ENCODE results near the gene ZNF224. TPM values are rescaled to one million over a fixed set of nuclear protein-coding genes. Genes with fewer than 3 reads are reported as not detected.

The ZNF224 gene
- total and polyA plus RNA-seq, 10 of the 15 experiments (the other 5 are each of a cell fraction or from before 2014, with no cell fraction given) = 6.8 to 39.4 (median 17.2) TPM

GRCh38 chr19:44071824-44072542, 22.2 kb upstream of the ZNF224 start, which contains the start of gene ZNF284 (continued):
- peak; percentile 1 for TF ChIP-seq USF1 (IDR thresholded peaks at IDR 0.05; ENCODE audit: borderline replicate concordance, extremely low read length, insufficient read depth, low read depth, low read length)
- no peak for TF ChIP-seq ZNF207 (IDR thresholded peaks at IDR 0.05; ENCODE audit: borderline replicate concordance)
- TF ChIP-seq TCF7 (IDR thresholded peaks at IDR 0.05; ENCODE audit: borderline replicate concordance) = no peak
- TF ChIP-seq, protein P1, sequence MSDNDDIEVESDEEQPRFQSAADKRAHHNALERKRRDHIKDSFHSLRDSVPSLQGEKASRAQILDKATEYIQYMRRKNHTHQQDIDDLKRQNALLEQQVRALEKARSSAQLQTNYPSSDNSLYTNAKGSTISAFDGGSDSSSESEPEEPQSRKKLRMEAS (IDR thresholded peaks at IDR 0.05; ENCODE audit: low read depth, low read length) = peak; percentile 65
- no peak for TF ChIP-seq ASH2L (IDR thresholded peaks at IDR 0.05; ENCODE audit: borderline replicate concordance, low read depth)
- no peak for TF ChIP-seq BACH1 (IDR thresholded peaks at IDR 0.05; ENCODE audit: borderline replicate concordance)
- TF ChIP-seq NRF1 (conservative IDR thresholded peaks at IDR 0.05; ENCODE audit: low read depth, low read length) = no peak
- TF ChIP-seq TBL1XR1 (IDR thresholded peaks at IDR 0.05; ENCODE audit: low read depth, low read length) = peak; percentile 43; the same call in 1 of the 2 replicates
- TF ChIP-seq CHD2 (IDR thresholded peaks at IDR 0.05; ENCODE audit: borderline replicate concordance, low read depth, low read length) = peak; percentile 64
- no peak for TF ChIP-seq MEF2B (IDR thresholded peaks at IDR 0.05; ENCODE audit: partially characterized antibody, poor library complexity, severe bottlenecking)
- TF ChIP-seq GATAD2B (conservative IDR thresholded peaks at IDR 0.05; ENCODE audit: low read depth) = 0 out of 2 replicates have a peak, but pooled peaks have one; percentile 32
- no peak for TF ChIP-seq SUPT20H (IDR thresholded peaks at IDR 0.05; ENCODE audit: borderline replicate concordance, control insufficient read depth, low read depth, low read length)
- peak; percentile 39; the same call in 1 of the 2 replicates for TF ChIP-seq YY1 (IDR thresholded peaks at IDR 0.05; ENCODE audit: low read depth, low read length)
- no peak for TF ChIP-seq STAT1 (conservative IDR thresholded peaks at IDR 0.05)
- no peak for TF ChIP-seq KAT2A (conservative IDR thresholded peaks at IDR 0.05; ENCODE audit: control insufficient read depth, low read depth, low read length)
- TF ChIP-seq, protein P2, sequence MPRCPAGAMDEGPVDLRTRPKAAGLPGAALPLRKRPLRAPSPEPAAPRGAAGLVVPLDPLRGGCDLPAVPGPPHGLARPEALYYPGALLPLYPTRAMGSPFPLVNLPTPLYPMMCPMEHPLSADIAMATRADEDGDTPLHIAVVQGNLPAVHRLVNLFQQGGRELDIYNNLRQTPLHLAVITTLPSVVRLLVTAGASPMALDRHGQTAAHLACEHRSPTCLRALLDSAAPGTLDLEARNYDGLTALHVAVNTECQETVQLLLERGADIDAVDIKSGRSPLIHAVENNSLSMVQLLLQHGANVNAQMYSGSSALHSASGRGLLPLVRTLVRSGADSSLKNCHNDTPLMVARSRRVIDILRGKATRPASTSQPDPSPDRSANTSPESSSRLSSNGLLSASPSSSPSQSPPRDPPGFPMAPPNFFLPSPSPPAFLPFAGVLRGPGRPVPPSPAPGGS (IDR thresholded peaks at IDR 0.05; ENCODE audit: borderline replicate concordance, insufficient read depth, low read depth, low read length, poor library complexity, severe bottlenecking) = no peak
- no peak for TF ChIP-seq YBX1 (IDR thresholded peaks at IDR 0.05)
- no peak for TF ChIP-seq MYB (IDR thresholded peaks at IDR 0.05; ENCODE audit: borderline replicate concordance, low read depth, low read length)
- TF ChIP-seq, protein P3, sequence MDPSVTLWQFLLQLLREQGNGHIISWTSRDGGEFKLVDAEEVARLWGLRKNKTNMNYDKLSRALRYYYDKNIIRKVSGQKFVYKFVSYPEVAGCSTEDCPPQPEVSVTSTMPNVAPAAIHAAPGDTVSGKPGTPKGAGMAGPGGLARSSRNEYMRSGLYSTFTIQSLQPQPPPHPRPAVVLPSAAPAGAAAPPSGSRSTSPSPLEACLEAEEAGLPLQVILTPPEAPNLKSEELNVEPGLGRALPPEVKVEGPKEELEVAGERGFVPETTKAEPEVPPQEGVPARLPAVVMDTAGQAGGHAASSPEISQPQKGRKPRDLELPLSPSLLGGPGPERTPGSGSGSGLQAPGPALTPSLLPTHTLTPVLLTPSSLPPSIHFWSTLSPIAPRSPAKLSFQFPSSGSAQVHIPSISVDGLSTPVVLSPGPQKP (IDR thresholded peaks at IDR 0.05; ENCODE audit: low read depth, low read length) = peak; percentile 84; the same call in 1 of the 2 replicates
- TF ChIP-seq JUNB (IDR thresholded peaks at IDR 0.05) = no peak
- TF ChIP-seq, protein P4, sequence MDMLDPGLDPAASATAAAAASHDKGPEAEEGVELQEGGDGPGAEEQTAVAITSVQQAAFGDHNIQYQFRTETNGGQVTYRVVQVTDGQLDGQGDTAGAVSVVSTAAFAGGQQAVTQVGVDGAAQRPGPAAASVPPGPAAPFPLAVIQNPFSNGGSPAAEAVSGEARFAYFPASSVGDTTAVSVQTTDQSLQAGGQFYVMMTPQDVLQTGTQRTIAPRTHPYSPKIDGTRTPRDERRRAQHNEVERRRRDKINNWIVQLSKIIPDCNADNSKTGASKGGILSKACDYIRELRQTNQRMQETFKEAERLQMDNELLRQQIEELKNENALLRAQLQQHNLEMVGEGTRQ (IDR thresholded peaks at IDR 0.05; ENCODE audit: borderline replicate concordance, low read depth, low read length) = no peak
- TF ChIP-seq SMAD1 (IDR thresholded peaks at IDR 0.05; ENCODE audit: low read depth, partially characterized antibody) = no peak
- TF ChIP-seq ZNF217 (IDR thresholded peaks at IDR 0.05) = no peak
- peak; percentile 69; the same call in 1 of the 2 replicates for TF ChIP-seq NBN (IDR thresholded peaks at IDR 0.05)
